Measurements from ENCODE around the gene ALDH1L1. TPM values are rescaled to one million over a fixed set of nuclear protein-coding genes. Genes with fewer than 3 reads are reported as not detected.

The ALDH1L1 gene
- total RNA-seq, 1 donor from 2014 or later, result not detected

- Mint-ChIP-seq H3K4me3 (ENCODE audit: unreplicated experiment) (no peak overlapping the region), H3K9me3 (ENCODE audit: unreplicated experiment) (peaks cover 7% of the 10 kb centered on the region), H3K27ac (ENCODE audit: unreplicated experiment) (no peak overlapping the region), H3K27me3 (ENCODE audit: unreplicated experiment) (peaks cover 6% of the 10 kb centered on the region), H3K4me1 (ENCODE audit: low read depth, unreplicated experiment) (peaks cover under 1% of the 10 kb centered on the region), H3K36me3 (ENCODE audit: unreplicated experiment) (no peaks in the 10 kb centered on the region)
- TF ChIP-seq, protein P1, sequence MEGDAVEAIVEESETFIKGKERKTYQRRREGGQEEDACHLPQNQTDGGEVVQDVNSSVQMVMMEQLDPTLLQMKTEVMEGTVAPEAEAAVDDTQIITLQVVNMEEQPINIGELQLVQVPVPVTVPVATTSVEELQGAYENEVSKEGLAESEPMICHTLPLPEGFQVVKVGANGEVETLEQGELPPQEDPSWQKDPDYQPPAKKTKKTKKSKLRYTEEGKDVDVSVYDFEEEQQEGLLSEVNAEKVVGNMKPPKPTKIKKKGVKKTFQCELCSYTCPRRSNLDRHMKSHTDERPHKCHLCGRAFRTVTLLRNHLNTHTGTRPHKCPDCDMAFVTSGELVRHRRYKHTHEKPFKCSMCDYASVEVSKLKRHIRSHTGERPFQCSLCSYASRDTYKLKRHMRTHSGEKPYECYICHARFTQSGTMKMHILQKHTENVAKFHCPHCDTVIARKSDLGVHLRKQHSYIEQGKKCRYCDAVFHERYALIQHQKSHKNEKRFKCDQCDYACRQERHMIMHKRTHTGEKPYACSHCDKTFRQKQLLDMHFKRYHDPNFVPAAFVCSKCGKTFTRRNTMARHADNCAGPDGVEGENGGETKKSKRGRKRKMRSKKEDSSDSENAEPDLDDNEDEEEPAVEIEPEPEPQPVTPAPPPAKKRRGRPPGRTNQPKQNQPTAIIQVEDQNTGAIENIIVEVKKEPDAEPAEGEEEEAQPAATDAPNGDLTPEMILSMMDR (IDR thresholded peaks at IDR 0.05; ENCODE audit: partially characterized antibody, unreplicated experiment), result no peak
- no peak for DNase-seq
These were observed 73.8 kb downstream of the ALDH1L1 start for GRCh38 chr3:126106336-126107202.

DNA sequence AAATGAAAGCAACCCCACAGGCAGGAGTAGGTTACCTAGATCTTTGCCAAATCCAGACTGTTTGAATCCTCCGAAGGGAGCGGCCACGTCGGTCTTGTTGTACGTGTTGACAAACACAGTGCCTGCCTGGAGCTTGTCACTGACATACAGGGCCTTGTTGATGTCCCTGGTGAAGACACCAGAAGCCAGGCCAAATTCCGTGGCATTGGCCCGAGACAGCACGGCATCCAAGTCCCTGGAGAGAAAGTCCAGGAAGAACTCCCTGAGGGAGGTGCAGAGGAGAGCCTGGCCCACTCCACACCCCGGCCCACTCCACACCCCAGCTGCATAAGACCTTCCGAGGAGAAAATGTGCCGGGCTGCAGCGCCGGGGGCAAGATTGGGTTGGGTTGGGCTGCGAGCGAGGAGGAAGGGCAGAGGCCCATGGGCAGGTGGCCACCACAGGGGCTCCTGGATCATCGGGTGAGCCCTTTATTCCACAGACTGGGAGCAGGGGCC is 74.6 kb downstream of the ALDH1L1 start:
- TF ChIP-seq, protein P1 (IDR thresholded peaks at IDR 0.05; ENCODE audit: partially characterized antibody, unreplicated experiment), result no peak
- DNase-seq, result no peak

DNA sequence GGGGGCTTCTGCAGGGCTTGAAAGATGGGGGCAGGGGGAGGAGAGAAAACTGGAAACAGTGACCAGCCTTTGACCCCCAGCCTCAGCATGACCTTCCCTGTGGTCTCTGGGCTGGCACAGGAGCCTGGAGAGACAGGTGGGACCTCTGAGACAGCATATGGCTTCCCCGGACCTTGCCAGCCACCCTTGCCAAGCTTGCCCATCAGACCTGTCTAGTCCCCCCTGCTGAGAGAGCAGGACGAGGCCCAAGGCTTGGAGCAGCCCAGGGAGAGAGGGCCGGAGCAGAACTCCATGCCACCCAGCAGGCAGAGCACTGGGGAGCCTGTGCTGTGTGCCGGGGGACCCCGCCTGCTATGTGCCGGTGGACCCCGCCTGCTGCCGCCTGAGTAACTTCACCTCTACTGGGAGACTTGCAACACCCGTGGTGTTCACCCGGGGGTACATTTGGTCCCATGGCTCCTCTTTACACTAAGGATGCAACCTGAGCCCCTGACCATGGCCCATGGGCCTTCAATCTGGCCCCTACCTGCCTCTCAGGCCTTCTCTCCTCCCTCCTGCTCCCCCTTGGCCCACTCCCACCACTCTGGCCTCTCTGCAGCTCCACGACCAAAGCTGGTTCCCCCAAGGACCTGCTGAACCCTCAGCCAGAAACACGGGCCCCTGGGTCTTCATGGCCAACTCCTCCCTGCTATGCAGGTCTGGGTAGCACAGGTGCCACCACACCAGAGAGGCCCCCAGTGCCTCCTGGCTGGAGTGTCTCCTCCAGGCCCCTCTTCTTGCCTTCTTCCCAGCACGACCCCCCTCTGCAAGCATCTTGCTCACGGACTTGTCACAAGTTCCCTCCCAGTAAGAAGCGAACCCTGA is 75.4 kb downstream of the ALDH1L1 start:
- H3K36me3 Mint-ChIP-seq (ENCODE audit: unreplicated experiment), result no peaks in the 10 kb centered on the region
- H3K4me3 Mint-ChIP-seq (ENCODE audit: unreplicated experiment), result no peak overlapping the region
- H3K27me3 Mint-ChIP-seq (ENCODE audit: unreplicated experiment), result peaks cover 6% of the 10 kb centered on the region
- no peak for DNase-seq
- H3K4me1 Mint-ChIP-seq (ENCODE audit: low read depth, unreplicated experiment), result no peaks in the 10 kb centered on the region
- peaks cover 5% of the 10 kb centered on the region for H3K9me3 Mint-ChIP-seq (ENCODE audit: unreplicated experiment)
- TF ChIP-seq, protein P1 (IDR thresholded peaks at IDR 0.05; ENCODE audit: partially characterized antibody, unreplicated experiment), result no peak
- no peak overlapping the region for H3K27ac Mint-ChIP-seq (ENCODE audit: unreplicated experiment)

More for the DNA sequence above, 74.6 kb downstream of the ALDH1L1 start:
- Mint-ChIP-seq H3K4me3 (ENCODE audit: unreplicated experiment) (no peak overlapping the region), H3K36me3 (ENCODE audit: unreplicated experiment) (no peaks in the 10 kb centered on the region), H3K27ac (ENCODE audit: unreplicated experiment) (no peak overlapping the region), H3K4me1 (ENCODE audit: low read depth, unreplicated experiment) (no peaks in the 10 kb centered on the region), H3K9me3 (ENCODE audit: unreplicated experiment) (peaks cover 10% of the 10 kb centered on the region), H3K27me3 (ENCODE audit: unreplicated experiment) (peaks cover 6% of the 10 kb centered on the region)

- H3K4me1 Mint-ChIP-seq (ENCODE audit: low read depth, unreplicated experiment), result no peaks in the 10 kb centered on the region
- no peak for DNase-seq
- H3K36me3 Mint-ChIP-seq (ENCODE audit: unreplicated experiment), result no peaks in the 10 kb centered on the region
- no peak overlapping the region for H3K4me3 Mint-ChIP-seq (ENCODE audit: unreplicated experiment)
- peaks cover 5% of the 10 kb centered on the region for H3K9me3 Mint-ChIP-seq (ENCODE audit: unreplicated experiment)
- H3K27ac Mint-ChIP-seq (ENCODE audit: unreplicated experiment), result no peak overlapping the region
- H3K27me3 Mint-ChIP-seq (ENCODE audit: unreplicated experiment), result peaks cover 4% of the 10 kb centered on the region
- TF ChIP-seq, protein P1 (IDR thresholded peaks at IDR 0.05; ENCODE audit: partially characterized antibody, unreplicated experiment), result no peak
These were observed 76.3 kb downstream of the ALDH1L1 start for GRCh38 chr3:126104028-126104635.
